Activated naive CD8-positive, alpha-beta T cell treated with anti-CD3 and anti-CD28 coated beads, Interleukin-2, amount 50 U/mL, for 24 hours (primary cell): ENCODE results near the gene MRTFA.

ENCODE experiments used
- ATAC-seq: fragments of 150-1000 bp; cut with Tn5 transposase; one replicate; pipeline ENCODE4 v1.10.0; 2021
- DNase-seq: peaks from one replicate; pipeline ENCODE4 v3.0.0; 2021
- H3K27ac Mint-ChIP-seq: one replicate; pipeline ENCODE4 v1.8.0; 2021; ENCODE audit warnings: mild to moderate bottlenecking, mixed read lengths
- H3K27me3 Mint-ChIP-seq: one replicate; pipeline ENCODE4 v1.8.0; 2021; ENCODE audit warnings: mixed read lengths
- H3K36me3 Mint-ChIP-seq: one replicate; pipeline ENCODE4 v1.8.0; 2021; ENCODE audit warnings: low read depth, mixed read lengths
- H3K4me1 Mint-ChIP-seq: one replicate; pipeline ENCODE4 v1.8.0; 2021; ENCODE audit warnings: mixed read lengths
- H3K4me3 Mint-ChIP-seq: one replicate; pipeline ENCODE4 v1.8.0; 2021; ENCODE audit warnings: mild to moderate bottlenecking, moderate library complexity, mixed read lengths
- H3K9me3 Mint-ChIP-seq: one replicate; pipeline ENCODE4 v1.8.0; 2021; ENCODE audit warnings: mixed read lengths

The MRTFA gene

DNA sequence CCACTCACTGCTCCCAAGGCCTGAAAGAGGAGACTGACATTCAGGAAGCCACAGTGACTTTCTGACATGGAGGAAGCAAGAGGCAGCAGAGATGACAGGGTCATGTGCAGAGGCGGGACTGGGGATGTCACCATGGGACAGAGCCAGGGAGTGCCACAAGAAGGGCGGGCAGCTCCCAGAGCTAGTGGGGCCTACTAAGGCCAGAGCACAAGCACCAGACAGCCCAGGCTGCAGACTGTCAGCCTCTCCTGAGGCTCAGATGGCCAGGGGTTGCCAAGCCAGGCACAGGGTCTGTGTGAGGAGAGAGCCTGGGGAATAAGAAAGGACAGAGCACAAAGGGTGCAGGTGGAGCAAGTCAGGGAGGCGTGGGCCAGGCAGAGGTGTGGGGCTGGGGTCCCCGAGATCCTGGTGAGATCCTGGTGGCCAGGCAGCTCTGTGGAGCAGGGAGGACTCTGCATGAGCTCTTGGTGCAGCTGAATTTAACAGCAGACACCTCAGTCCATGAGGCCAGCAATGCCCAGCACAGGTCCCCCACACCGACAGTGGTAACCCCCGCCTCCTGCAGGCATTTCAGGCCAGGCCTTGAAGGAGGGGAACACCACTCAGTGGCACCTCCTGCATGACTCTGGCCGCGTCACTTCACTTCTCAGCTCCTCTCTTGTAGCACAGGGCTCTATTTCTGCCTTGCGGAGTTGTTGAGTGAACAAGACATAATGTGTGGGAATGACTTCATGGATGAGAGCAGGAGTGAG is 213.8 kb downstream of the MRTFA start:
- no peak for DNase-seq
- Mint-ChIP-seq H3K4me1 (peaks cover 9% of the 10 kb centered on the region), H3K27me3 (no peaks in the 10 kb centered on the region), H3K4me3 (no peak overlapping the region), H3K9me3 (no peaks in the 10 kb centered on the region), H3K27ac (peak overlapping the region; percentile 50), H3K36me3 (peaks cover 26% of the 10 kb centered on the region)
- ATAC-seq: no peak

DNA sequence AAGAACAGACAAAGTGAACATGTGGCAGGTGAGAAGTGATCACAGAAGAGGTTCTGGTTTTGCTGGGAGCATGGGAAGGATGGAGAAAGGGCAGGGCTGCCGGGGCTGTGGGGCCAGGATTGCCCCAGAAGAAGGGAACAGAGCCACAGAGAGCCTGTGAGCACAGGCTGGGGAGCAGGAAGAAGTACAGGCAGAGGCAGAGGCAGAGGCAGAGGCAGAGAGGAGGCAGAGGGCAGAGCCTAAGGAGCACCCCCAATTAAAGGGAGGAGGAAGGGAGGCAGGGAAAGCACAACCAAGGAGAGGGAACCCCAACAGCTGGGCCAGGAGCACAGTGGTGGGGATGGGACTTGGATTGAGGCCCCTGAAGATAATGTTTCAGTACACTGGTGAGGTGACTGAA is 214.6 kb downstream of the MRTFA start:
- Mint-ChIP-seq H3K9me3 (no peaks in the 10 kb centered on the region), H3K4me3 (no peak overlapping the region), H3K27ac (peak overlapping the region; percentile 50), H3K4me1 (peaks cover 9% of the 10 kb centered on the region), H3K27me3 (no peaks in the 10 kb centered on the region), H3K36me3 (peaks cover 26% of the 10 kb centered on the region)
- ATAC-seq (no peak), DNase-seq (no peak)

DNA sequence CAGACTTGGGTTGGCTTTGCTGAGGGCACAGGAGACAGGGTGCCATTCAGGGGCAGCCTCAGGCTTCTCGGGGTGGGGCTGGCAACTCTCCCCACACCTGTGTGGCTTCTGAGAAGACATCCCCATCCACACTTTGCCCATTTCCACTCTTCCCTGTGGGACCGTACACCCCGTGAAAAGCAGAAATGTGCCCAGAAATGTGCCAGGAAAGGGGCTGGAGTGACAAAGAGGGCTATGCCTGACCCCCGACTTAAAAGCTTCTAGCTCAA is 215.5 kb downstream of the MRTFA start:
- no peak overlapping the region for H3K27ac Mint-ChIP-seq
- peaks cover 16% of the 10 kb centered on the region for H3K4me1 Mint-ChIP-seq
- no peak overlapping the region for H3K4me3 Mint-ChIP-seq
- peaks cover 27% of the 10 kb centered on the region for H3K36me3 Mint-ChIP-seq
- DNase-seq (no peak), ATAC-seq (no peak)
- no peaks in the 10 kb centered on the region for H3K9me3 Mint-ChIP-seq
- H3K27me3 Mint-ChIP-seq: no peaks in the 10 kb centered on the region

DNA sequence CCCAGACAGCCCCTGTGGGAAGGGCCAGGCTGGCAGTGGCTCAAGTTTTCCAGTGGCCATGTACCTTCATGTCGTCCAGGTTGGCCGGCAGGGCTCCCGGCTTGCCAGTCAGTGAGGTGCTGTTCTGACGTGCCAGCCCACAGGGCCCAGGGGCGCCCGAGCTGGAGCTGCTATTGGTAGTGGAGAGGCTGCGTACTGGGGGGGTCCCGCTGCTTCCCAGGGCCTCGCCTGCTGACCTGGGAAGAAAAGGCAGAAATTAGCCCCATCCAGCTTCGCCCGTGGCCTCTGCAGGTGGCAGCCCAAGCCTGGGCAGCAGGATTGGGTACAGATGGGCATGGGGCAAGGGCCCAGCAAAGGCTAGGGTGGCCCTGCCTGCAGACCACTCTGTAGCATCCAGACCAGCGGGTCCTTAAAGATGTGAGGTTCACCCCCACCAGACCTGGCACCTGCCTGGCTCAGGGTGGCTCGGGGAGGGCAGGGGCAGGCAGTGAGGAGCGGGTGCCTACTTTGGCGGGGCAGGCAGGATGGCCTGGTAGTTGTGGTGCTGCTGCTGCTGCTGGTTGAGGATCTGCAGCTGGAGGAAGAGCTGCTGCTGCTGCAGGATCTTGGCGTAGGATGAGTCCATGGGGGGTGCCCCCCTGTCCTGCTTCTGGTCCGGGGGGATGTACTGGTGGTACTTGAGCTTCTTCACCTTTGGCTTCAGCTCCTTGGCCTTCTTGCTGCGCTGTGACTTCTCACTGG is 216.0 kb downstream of the MRTFA start:
- Mint-ChIP-seq H3K27ac (no peak overlapping the region), H3K4me1 (peaks cover 22% of the 10 kb centered on the region), H3K36me3 (peaks cover 32% of the 10 kb centered on the region), H3K27me3 (no peaks in the 10 kb centered on the region), H3K4me3 (no peak overlapping the region), H3K9me3 (no peaks in the 10 kb centered on the region)
- DNase-seq: no peak
- no peak for ATAC-seq

DNA sequence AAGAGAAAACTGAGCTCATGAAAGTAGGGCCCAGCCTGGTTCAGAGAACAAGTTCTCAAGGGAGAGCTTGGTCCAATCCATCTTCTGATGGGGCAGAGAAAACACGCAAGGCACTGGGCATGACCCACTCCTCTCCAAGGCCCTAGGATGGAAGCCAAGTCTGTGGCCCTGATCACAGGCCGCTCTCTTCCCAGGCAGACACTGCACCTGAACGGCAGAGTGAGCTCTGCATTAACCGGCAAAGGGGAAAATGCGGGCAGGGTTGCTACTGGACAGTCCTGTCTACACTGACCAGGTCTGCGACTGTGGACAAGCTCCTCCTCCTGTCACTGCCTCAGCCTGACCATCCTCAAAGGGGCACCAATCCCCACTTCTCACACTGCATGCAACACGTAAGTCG is 216.8 kb downstream of the MRTFA start:
- no peak for DNase-seq
- H3K4me3 Mint-ChIP-seq: no peak overlapping the region
- H3K9me3 Mint-ChIP-seq: no peaks in the 10 kb centered on the region
- H3K27me3 Mint-ChIP-seq: no peaks in the 10 kb centered on the region
- H3K4me1 Mint-ChIP-seq: peaks cover 29% of the 10 kb centered on the region
- ATAC-seq: no peak
- H3K36me3 Mint-ChIP-seq: peaks cover 33% of the 10 kb centered on the region
- H3K27ac Mint-ChIP-seq: no peak overlapping the region

DNA sequence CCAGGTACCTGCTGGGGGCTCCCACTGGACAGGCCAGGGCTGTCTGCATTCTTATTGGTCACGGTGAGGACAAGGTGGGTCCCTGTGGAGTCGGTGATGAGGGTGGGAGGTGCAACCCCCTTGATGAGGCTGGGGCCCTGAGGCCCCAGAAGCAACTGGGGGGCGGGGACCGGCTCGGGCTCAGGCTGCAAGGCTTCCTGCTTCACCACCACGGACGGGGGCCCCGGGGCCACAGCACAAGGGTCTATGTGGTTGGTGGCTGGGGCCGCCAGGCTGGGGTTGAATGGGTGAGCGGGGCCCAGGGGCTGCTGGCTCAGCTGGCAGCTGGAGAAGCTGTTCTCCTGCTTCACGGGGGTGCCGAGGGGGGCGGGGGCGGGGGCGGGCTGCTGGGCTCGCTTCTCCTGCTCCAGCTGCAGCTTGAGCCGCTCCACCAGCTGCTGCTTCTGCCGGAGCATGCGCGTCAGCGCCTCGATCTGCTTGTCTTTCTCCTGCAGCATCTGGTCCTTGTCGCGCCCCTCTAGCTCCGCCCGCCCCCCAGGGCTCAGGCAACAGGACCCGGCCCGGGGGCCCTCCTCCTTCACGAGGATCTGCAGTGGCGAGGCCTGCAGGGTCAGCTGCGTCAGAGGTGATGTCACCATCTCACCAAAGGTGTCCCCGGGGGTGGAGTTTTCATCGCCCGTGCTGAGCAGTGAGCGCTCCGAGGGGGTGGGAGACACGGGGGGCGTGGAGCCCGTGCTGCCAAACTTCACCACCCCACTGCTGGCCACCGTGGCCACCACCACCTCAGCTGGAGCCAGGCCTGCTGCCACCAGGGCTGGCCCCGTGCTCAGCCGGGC is 217.9 kb downstream of the MRTFA start:
- Mint-ChIP-seq H3K36me3 (peaks cover 38% of the 10 kb centered on the region), H3K4me3 (no peak overlapping the region), H3K27ac (no peak overlapping the region), H3K9me3 (no peaks in the 10 kb centered on the region), H3K4me1 (peaks cover 33% of the 10 kb centered on the region), H3K27me3 (no peaks in the 10 kb centered on the region)
- DNase-seq: peak; percentile 25
- peak; percentile 27 for ATAC-seq

DNA sequence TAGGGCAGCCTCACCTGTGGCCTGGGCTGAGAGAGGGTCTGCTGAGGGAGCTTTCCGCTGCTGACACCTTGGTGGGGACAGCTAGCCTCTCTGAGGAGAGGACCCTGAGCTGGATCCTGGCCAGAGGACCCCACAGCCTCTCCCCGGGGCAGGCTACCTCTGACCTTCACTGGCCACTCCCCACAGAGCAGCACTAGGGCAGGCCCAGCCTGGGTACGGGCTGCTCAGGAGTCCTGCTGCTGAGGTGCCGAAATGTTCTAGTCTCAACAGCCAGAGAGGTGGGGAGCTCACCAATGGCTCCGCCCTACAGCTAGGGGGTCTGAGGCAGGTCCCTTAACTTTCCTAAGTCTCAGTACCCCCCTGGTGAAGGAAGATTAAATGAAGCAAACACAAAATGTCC is 218.6 kb downstream of the MRTFA start:
- no peaks in the 10 kb centered on the region for H3K27me3 Mint-ChIP-seq
- peaks cover 34% of the 10 kb centered on the region for H3K36me3 Mint-ChIP-seq
- ATAC-seq: no peak
- DNase-seq: no peak
- peaks cover 35% of the 10 kb centered on the region for H3K4me1 Mint-ChIP-seq
- H3K4me3 Mint-ChIP-seq: no peak overlapping the region
- no peaks in the 10 kb centered on the region for H3K9me3 Mint-ChIP-seq
- H3K27ac Mint-ChIP-seq: no peak overlapping the region

DNA sequence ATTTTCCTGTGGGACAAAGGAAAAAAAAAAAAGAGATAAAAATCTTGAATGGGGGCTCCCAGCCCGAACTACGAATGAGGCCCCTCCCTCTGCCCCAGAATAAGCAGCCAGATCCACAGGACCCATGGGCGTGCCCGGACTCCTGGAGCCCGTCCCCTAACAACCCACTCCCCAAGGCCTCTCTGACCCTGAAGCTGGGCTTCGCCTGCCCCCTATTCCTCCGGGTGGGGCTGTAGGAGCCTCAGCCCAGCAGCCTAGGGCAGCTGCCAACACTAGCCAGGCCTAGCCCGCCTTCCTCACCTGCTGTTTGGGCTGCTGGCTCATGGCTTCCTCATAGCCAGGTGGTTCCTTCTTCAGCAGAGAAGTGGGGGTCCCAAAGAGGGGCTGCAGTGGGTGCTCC is 219.5 kb downstream of the MRTFA start:
- no peaks in the 10 kb centered on the region for H3K27me3 Mint-ChIP-seq
- H3K4me1 Mint-ChIP-seq: peaks cover 35% of the 10 kb centered on the region
- H3K36me3 Mint-ChIP-seq: peaks cover 33% of the 10 kb centered on the region
- DNase-seq (no peak), ATAC-seq (no peak)
- H3K9me3 Mint-ChIP-seq: no peaks in the 10 kb centered on the region
- H3K4me3 Mint-ChIP-seq: no peak overlapping the region
- no peak overlapping the region for H3K27ac Mint-ChIP-seq

DNA sequence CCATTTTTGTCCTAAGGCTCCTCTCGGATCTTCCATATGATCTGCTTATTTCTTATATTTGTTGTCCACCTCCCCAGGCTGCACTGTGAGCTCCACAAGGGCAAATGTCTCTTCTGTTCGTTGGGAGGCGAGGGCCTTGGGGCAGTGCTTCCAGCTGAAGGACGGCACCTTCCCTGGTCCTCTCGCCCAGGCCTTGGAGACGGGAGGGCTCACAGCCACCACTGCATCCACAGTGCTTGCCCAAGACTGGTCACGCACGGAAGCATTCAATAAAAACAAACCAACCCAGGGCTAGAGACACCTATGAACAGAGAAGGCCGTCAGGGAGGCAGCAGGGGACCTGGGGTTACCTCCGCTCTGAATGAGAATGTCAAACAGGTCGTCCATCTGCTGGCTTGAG is 219.9 kb downstream of the MRTFA start:
- no peak overlapping the region for H3K4me3 Mint-ChIP-seq
- H3K27ac Mint-ChIP-seq: peak overlapping the region; percentile 84
- no peaks in the 10 kb centered on the region for H3K9me3 Mint-ChIP-seq
- peaks cover 35% of the 10 kb centered on the region for H3K4me1 Mint-ChIP-seq
- no peaks in the 10 kb centered on the region for H3K27me3 Mint-ChIP-seq
- peaks cover 35% of the 10 kb centered on the region for H3K36me3 Mint-ChIP-seq
- DNase-seq (no peak), ATAC-seq (no peak)

DNA sequence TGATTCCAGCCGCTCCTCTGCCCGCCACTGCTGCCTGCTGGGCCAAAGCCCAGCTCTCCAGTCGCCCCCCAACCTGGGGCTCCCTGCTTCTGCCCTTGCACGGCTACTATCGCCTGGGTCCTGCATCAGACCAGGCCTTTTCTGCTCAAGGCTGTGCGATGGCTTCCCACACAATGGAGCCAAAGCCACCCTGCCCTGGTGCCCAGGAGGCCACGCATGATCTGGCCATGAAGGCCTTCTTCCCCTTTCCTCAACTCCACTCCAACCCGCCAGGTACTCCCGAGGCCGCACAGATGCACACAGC is 220.3 kb downstream of the MRTFA start:
- H3K27me3 Mint-ChIP-seq: no peaks in the 10 kb centered on the region
- no peak overlapping the region for H3K4me3 Mint-ChIP-seq
- ATAC-seq: no peak
- peaks cover 35% of the 10 kb centered on the region for H3K4me1 Mint-ChIP-seq
- no peak for DNase-seq
- peak overlapping the region; percentile 84 for H3K27ac Mint-ChIP-seq
- H3K9me3 Mint-ChIP-seq: no peaks in the 10 kb centered on the region
- H3K36me3 Mint-ChIP-seq: peaks cover 35% of the 10 kb centered on the region

DNA sequence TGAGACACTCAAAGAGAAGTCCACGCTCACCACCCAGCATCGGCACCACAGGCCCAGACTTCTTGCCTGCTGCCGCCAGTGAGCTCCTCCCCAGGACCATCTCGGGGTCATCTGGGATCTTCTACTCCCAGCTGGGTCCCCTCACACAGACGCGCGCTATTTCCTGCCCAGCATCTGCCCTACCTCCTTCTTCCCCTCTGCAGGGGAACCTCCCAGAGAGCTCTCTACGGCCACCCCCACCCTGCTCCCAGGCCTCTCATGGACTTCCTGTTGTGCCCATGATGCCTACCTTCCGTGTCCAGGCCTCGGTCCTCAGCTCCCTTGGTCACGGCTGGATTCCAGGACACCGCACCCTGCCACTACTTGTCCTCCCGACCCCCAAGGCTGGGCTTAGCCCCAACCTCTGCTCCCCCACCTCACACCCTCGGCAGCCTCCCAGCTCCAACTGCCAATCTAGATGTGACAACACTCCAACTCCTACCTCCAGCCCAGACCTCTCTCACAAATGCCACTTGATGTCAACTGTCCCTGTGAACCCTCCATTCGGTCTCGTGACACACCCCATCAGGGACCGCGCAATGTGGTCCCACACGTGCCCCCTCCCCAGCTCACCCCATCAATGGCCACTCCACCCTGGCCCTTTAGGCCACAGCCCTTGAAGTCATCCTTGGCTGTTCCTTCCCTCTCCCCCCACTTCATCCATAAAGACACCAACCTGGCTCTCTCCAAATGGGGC is 220.8 kb downstream of the MRTFA start:
- Mint-ChIP-seq H3K27ac (peak overlapping the region; percentile 84), H3K4me3 (peak overlapping the region; percentile 7), H3K4me1 (peaks cover 35% of the 10 kb centered on the region), H3K36me3 (peaks cover 30% of the 10 kb centered on the region), H3K9me3 (no peaks in the 10 kb centered on the region), H3K27me3 (no peaks in the 10 kb centered on the region)
- ATAC-seq: no peak
- DNase-seq: no peak

DNA sequence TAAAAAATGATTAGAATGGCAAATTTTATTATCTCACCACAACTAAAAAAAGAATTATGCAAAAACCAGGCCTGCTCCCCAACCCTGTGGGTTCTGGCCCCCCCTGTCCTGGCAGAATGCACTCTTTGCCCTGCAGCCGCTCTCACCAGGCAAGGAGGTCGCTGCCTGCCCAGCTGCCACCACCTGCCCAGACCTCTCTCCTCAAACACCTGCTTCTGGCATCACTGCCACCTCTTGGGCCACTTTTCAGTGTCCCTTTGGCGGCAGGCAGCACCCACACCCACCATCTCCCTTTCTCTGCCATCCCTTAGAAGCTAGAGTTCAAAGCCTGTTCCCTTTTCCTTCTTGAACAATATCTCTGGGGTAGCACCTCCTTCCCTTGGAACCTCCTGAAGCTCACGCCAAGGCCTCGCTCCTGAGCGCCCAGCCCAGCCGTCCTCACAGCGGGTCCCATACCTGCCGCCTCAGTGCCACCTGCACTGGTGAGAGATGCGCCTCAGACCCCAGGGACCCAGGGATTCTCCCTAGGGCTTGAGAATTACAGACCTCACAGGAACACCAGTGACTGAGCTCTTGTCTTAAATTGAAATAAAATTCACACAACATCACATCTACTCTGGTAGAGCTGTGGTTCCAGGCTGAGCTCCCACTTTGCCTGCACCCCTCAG is 221.5 kb downstream of the MRTFA start:
- H3K36me3 Mint-ChIP-seq: peaks cover 30% of the 10 kb centered on the region
- DNase-seq: no peak
- peaks cover 35% of the 10 kb centered on the region for H3K4me1 Mint-ChIP-seq
- H3K27ac Mint-ChIP-seq: peak overlapping the region; percentile 84
- ATAC-seq: no peak
- no peaks in the 10 kb centered on the region for H3K27me3 Mint-ChIP-seq
- no peaks in the 10 kb centered on the region for H3K9me3 Mint-ChIP-seq
- peak overlapping the region; percentile 7 for H3K4me3 Mint-ChIP-seq

DNA sequence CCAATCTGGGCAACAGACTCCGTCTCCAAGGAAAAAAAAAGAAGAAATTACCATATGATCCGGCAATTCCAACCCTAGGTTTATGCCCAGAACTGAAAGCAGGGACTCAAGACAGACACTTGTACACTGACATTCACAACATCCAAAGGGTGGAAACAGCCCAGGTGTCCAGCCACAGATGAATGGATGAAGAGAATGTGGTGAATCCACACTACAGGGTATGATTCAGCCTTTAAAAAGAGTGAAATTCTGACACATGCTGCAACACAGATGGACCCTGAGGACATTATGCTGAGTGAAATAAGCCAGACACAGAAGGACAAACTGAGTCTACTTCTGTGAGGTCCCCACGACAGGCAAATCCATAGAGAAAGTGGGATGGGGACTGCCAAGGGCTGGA is 222.2 kb downstream of the MRTFA start:
- no peaks in the 10 kb centered on the region for H3K27me3 Mint-ChIP-seq
- ATAC-seq (no peak), DNase-seq (no peak)
- peak overlapping the region; percentile 84 for H3K27ac Mint-ChIP-seq
- H3K36me3 Mint-ChIP-seq: peaks cover 30% of the 10 kb centered on the region
- H3K4me1 Mint-ChIP-seq: peaks cover 35% of the 10 kb centered on the region
- no peaks in the 10 kb centered on the region for H3K9me3 Mint-ChIP-seq
- no peak overlapping the region for H3K4me3 Mint-ChIP-seq

DNA sequence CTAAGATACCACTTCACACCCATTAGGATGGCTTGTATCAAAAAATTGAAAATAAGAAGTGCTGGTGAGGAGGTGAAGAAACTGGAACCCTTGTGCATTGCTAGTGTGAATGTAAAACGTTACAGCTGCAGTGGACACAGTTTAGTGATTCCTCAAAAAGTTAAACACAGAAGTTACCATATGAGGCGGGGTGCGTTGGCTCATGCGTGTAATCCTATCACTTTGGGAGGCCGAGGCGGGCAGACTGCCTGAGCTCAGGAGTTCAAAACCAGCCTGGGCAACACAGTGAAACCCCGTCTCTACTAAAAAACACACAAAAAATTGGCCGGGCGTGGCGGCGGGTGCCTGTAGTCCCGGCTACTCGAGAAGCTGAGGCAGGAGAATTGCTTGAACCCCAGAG is 222.6 kb downstream of the MRTFA start:
- Mint-ChIP-seq H3K36me3 (peaks cover 30% of the 10 kb centered on the region), H3K27ac (peak overlapping the region; percentile 84), H3K4me3 (no peak overlapping the region), H3K4me1 (peaks cover 35% of the 10 kb centered on the region), H3K27me3 (no peaks in the 10 kb centered on the region), H3K9me3 (no peaks in the 10 kb centered on the region)
- no peak for DNase-seq
- no peak for ATAC-seq
